ENCODE results near the gene JMJD8.

Gene JMJD8

DNA sequence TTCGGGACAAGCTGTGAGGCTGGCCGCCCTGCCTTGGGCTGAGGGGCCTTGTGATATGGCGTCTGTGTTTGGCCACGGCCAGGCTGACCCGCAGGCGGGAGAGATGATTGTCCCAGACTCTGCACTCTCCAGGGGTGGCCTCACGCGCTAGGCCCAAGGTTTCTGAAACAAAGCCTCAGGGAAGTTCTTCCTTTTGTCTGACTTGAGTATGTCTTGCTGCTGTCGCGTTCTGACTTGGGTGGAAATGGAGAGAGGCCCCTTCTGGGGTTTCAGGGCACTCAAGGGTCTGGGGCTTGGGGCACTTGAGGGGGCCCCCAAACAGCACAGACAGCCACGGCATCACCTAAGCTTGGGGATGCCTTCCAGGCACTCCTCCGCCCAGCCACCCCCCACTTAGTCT is 26.9 kb upstream of the JMJD8 start:
- Histone ChIP-seq H3K4me2 (ENCODE audit: low read depth, low read length, poor library complexity, severe bottlenecking) (no peak overlapping the region), H3K9me2 (replicated peaks; ENCODE audit: insufficient read depth, low read length) (no peaks in the 10 kb centered on the region), H3K36me3 (ENCODE audit: low read length) (no peaks in the 10 kb centered on the region), H2AFZ (ENCODE audit: low read depth, low read length, severe bottlenecking) (no peak overlapping the region), H3K27me3 (ENCODE audit: low read length) (no peaks in the 10 kb centered on the region), H3F3A (ENCODE audit: insufficient read depth) (no peaks in the 10 kb centered on the region), H3K79me2 (ENCODE audit: insufficient read depth, low read length) (no peaks in the 10 kb centered on the region), H4K20me1 (ENCODE audit: low read depth, low read length) (no peaks in the 10 kb centered on the region), H3K4me3 (ENCODE audit: insufficient read depth, low read length, poor library complexity, severe bottlenecking) (no peak overlapping the region), H3K9me3 (ENCODE audit: insufficient read depth, low read length) (no peaks in the 10 kb centered on the region), H3K9ac (ENCODE audit: low read length) (no peak overlapping the region), H3K27ac (ENCODE audit: low read depth, low read length) (no peak overlapping the region)
- no peak for TF ChIP-seq EZH2phosphoT487 (conservative IDR thresholded peaks at IDR 0.05; ENCODE audit: low read length)
- TF ChIP-seq CTCF (IDR thresholded peaks at IDR 0.05; ENCODE audit: insufficient read depth, low read length, poor library complexity, severe bottlenecking): no peak

DNA sequence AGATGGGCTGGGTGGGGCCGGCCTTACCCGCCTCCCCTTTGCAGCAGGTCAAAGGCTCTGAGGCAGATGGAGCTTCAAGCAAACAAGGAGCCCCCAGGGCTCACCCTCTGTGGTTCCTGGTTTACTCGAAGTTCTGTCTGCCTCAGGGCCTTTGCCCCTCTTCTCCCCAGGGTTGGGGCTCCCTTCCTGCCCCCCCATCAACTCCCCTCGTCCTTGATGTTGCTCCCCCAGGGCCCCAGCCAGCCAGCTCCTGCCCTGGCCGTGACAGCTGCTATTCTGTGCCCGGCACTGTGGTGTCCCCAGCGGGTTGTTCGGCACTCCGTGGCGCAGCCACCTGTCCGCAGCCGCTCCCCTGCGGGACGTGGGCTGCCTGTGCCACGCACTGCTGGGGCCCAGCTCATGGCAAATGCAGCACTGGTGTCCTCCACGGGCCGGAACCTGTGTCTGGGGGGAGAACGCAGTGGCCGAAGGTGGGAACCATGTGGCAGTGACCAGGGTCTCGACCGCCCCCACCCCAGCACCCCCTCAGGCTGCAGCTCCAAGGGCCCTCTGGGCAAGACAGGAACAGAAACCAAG is 26.5 kb upstream of the JMJD8 start:
- Histone ChIP-seq H3K9me3 (ENCODE audit: insufficient read depth, low read length) (no peaks in the 10 kb centered on the region), H3K36me3 (ENCODE audit: low read length) (no peaks in the 10 kb centered on the region), H2AFZ (ENCODE audit: low read depth, low read length, severe bottlenecking) (no peak overlapping the region), H3K27ac (ENCODE audit: low read depth, low read length) (no peak overlapping the region), H3K79me2 (ENCODE audit: insufficient read depth, low read length) (no peaks in the 10 kb centered on the region), H3K4me2 (ENCODE audit: low read depth, low read length, poor library complexity, severe bottlenecking) (no peak overlapping the region), H3K9me2 (replicated peaks; ENCODE audit: insufficient read depth, low read length) (no peaks in the 10 kb centered on the region), H3F3A (ENCODE audit: insufficient read depth) (no peaks in the 10 kb centered on the region), H4K20me1 (ENCODE audit: low read depth, low read length) (no peaks in the 10 kb centered on the region), H3K4me3 (ENCODE audit: insufficient read depth, low read length, poor library complexity, severe bottlenecking) (no peak overlapping the region), H3K27me3 (ENCODE audit: low read length) (no peaks in the 10 kb centered on the region), H3K9ac (ENCODE audit: low read length) (no peak overlapping the region)
- TF ChIP-seq CTCF (IDR thresholded peaks at IDR 0.05; ENCODE audit: insufficient read depth, low read length, poor library complexity, severe bottlenecking): no peak

DNA sequence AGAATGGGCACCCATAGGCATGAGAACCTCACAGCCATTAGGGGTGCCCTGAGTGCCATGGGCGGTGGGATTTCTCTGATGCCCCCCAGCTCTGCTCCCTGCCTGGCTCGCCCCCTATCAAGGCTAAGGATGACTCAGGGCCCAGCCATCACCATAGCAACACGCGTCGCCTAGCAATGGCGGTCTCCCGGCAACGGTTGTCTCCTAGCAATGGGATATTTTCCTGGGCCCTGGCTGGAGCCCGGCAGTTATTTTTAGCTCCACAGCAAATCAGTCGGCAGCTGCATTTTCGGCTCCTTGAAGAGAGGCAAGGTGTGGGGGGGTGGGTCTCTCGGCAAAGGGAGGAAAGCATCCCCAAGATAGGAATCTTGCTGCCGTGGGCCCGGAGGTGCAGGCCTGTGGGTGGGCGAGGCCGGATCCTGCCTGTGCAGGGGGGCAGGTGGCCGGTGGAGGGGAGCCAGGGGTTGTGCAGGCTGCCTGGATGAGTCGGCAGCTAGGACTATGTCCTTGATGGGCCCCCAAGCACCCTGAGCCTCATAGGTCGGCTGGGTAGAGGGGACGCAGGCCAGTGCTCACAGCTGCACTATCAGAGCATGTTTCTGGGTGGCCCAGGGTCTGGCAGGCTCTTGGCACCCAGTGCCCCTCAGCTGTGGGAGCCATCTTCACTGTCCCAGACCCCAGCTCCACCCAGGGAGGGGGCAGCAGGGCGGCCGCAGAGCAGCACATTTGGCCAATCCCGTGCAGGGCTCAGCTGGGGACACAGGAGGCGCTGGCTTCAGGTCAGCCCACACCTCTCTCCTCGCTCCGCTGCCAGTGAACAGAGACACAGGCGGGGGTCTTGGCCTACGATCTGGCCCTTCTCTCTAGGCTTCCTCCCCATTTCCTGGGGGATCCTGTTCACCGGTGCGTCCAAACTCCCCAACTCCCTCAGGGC is 25.7 kb upstream of the JMJD8 start:
- Histone ChIP-seq H4K20me1 (ENCODE audit: low read depth, low read length) (no peaks in the 10 kb centered on the region), H3K27ac (ENCODE audit: low read depth, low read length) (no peak overlapping the region), H2AFZ (ENCODE audit: low read depth, low read length, severe bottlenecking) (no peak overlapping the region), H3K4me3 (ENCODE audit: insufficient read depth, low read length, poor library complexity, severe bottlenecking) (no peak overlapping the region), H3K4me2 (ENCODE audit: low read depth, low read length, poor library complexity, severe bottlenecking) (no peak overlapping the region), H3K36me3 (ENCODE audit: low read length) (no peaks in the 10 kb centered on the region), H3K27me3 (ENCODE audit: low read length) (no peaks in the 10 kb centered on the region), H3K9me2 (replicated peaks; ENCODE audit: insufficient read depth, low read length) (no peaks in the 10 kb centered on the region), H3K79me2 (ENCODE audit: insufficient read depth, low read length) (no peaks in the 10 kb centered on the region), H3F3A (ENCODE audit: insufficient read depth) (no peaks in the 10 kb centered on the region), H3K9me3 (ENCODE audit: insufficient read depth, low read length) (no peaks in the 10 kb centered on the region), H3K9ac (ENCODE audit: low read length) (no peak overlapping the region)
- TF ChIP-seq CTCF (IDR thresholded peaks at IDR 0.05; ENCODE audit: insufficient read depth, low read length, poor library complexity, severe bottlenecking) (no peak), EZH2phosphoT487 (conservative IDR thresholded peaks at IDR 0.05; ENCODE audit: low read length) (no peak)

All from SU-DHL-6 (cell line).